ENCODE results near the gene CA14.
"Not testable (repeated sequence)": the region's sequence is repeated elsewhere in the genome, so short reads cannot be mapped to it uniquely, and the experiment has no call there.

The CA14 gene

GRCh38 chr1:150280138-150280707, 22.6 kb downstream of the CA14 start:
- no peak for DNase-seq (ENCODE audit: low spot score)

DNA sequence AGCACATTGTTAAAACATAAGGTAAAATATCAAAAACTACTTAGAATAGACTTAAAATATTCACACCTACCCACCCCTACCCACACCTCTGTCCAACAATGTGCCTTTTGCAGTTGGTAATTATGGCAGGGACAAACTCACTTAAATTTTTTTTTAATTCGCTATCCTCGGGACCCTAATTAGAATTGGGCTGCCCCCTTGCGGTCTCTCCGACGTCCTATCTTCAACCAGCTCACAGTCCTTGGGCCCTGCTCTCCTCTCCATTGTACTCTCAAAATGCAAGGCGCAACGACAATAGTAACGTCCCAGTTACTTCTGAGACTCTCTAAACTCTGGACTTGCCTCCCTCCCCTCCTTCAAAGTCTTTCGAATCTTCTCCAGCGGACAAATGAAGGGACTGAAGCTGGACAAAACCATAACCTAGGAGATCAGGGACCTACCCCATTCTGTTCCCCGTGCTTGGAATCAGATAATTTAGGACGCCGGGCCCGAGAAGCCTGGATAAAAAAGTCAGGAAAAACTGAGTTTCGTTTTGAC, 23.7 kb downstream of the CA14 start:
- DNase-seq (ENCODE audit: low spot score) = no peak

DNA sequence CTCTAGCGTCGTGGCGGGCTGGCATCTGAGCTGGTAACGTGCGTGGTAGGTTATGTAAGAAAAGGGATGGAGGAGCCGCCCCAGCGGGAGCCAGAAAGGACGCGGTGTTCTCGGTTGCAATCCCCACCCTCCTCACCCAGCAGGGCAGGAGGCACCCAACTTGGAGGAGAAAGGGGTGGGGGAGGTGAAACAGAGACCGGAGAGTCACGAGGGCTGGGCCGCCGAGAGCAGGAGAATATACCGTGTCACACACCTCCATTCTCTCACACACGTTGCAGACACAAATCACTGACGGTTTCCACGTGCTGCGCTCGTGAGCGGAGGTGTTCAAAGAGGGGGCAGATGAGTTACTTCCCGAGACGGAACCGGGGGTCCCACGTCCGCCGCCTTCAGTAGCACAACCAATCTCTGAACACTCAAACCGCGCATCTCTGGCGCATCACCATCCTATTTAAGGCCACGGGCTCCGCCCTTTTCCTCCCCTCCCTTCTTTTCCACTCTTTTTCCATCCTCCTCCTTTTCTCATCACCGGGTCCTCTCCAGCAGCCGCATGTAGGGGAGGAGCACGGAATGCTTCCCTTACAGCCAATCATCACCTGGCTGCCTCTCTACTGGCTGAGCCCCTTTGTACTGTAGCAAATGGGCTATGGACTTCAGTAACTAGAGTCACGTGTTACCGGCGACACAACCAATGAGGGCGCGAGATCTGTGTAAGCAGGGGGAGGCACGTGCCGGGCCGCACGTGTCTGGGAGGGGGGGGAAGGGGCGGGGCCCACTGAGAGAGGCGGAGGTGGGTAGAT, 24.4 kb downstream of the CA14 start, which contains the start of gene CIART:
Gene CIART (plus strand): TSS at position 797 of the 800 bp plus-strand sequence. CDS start 714 bp downstream, outside the sequence.
- no peak for DNase-seq (ENCODE audit: low spot score)

GRCh38 chr1:150282558-150282958, 25.0 kb downstream of the CA14 start:
- no peak for DNase-seq (ENCODE audit: low spot score)

DNA sequence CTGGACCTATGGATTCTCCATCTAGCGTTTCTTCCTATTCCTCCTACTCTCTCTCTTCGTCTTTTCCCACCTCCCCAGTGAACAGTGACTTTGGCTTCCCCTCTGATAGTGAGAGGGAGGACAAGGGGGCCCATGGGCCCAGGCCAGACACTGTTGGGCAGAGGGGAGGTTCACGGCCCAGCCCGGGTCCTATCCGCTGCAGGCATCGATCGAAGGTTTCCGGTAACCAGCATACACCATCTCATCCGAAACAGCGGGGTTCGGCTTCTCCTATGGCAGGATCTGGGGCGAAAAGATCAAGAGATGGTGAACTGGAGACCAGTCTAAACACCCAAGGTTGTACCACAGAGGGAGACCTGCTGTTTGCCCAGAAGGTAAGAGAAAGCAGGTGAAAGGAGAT, 25.7 kb downstream of the CA14 start:
- no peak for DNase-seq (ENCODE audit: low spot score)

- no peak for DNase-seq (ENCODE audit: low spot score)
Observed at GRCh38 chr1:150288382-150288781, 30.8 kb downstream of the CA14 start.

GRCh38 chr1:150288822-150289221, 31.2 kb downstream of the CA14 start:
- DNase-seq (ENCODE audit: low spot score) = no peak

DNA sequence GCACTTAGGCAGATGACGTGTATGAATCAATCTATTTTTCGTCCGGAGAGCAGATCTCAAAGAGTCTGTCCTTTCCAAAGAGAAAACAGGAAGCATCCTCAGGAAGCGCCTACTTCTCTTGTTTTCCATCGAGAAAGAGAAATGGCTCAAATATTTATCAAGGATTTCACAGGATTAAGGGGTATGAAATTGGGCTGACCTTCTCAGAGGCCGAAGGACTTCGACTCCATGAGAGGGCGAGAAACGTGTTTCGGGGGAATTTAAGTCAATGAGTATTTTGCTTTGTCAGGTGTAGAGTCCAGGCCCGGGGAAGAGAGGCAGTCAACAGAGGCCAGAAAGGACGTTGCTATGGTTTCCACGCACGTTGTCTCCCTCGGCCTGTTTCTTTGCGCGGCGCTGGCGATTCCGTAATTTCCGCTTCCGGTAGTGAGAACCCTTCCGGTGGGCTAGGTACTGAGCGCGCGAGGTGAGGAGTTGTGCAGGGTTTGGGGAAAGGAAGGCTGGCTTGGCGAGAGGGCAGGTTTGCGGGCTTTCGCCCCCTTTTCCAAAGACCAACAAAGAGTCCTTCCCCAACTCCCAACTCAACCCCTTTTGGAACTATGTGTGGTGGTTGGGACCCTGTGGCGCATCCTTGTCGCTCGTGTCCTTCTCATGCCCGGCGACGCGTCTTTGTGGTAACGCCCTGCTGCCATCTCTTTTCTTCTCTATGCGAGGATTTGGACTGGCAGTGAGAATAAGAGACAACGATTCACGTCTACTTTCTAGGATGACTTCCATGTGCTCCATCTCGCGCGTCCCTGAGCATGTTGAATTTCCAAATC, 36.1 kb downstream of the CA14 start, which contains the start of gene MRPS21:
Gene MRPS21 (plus strand): TSS at position 429 of the 821 bp plus-strand sequence. CDS start 506 bp downstream, outside the sequence.
- DNase-seq (ENCODE audit: low spot score) = peak; percentile 51

- DNase-seq (ENCODE audit: low spot score) = no peak
Observed at GRCh38 chr1:150295476-150295875, 37.9 kb downstream of the CA14 start.

GRCh38 chr1:150299716-150300115, 42.1 kb downstream of the CA14 start:
- no peak for DNase-seq (ENCODE audit: low spot score)

GRCh38 chr1:150302338-150302737, 44.8 kb downstream of the CA14 start:
- no peak for DNase-seq (ENCODE audit: low spot score)

- DNase-seq (ENCODE audit: low spot score) = no peak
Observed at GRCh38 chr1:150302902-150303301, 45.3 kb downstream of the CA14 start.

GRCh38 chr1:150308585-150308984, 51.0 kb downstream of the CA14 start:
- not testable (repeated sequence) for DNase-seq (ENCODE audit: low spot score)

GRCh38 chr1:150309758-150310508, 52.4 kb downstream of the CA14 start:
- DNase-seq (ENCODE audit: low spot score) = no peak

DNA sequence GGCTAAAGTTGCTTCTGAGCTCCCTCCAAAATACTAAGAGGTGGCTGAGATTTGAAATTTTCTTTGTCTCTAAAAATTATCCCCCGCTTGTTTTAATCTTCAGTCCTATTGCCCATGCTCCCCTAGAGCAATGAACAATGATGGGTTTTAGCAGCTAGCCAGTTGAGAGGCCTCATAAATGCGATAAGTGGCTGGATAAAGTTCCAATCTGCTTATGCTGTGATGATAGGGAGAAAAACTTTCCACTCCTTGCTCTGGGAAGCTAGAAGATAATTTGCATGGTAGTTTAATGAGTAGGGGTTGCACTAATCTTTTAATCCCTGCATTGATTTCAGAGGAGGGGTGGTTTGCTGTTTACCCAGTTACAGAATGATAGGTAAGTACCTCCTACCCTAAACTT, 54.2 kb downstream of the CA14 start:
- no peak for DNase-seq (ENCODE audit: low spot score)

Measured in SW480 (cell line).